ENCODE data around the gene GLYR1. TPM values are rescaled to one million over a fixed set of nuclear protein-coding genes. Genes with fewer than 3 reads are reported as not detected.
A peak's percentile ranks its signal among the peaks of the same experiment; 100 is the strongest.

Gene GLYR1
- total and polyA plus RNA-seq, 2 of the 4 experiments (the other 2 are of a cell fraction), result 26.0 to 54.2 TPM

- TF ChIP-seq RAD21 (IDR thresholded peaks at IDR 0.05; ENCODE audit: low read length) (no peak), MXI1 (IDR thresholded peaks at IDR 0.05; ENCODE audit: borderline replicate concordance, low read depth, low read length) (peak; percentile 60; the same call in 1 of the 2 replicates), RFX5 (IDR thresholded peaks at IDR 0.05; ENCODE audit: low read depth, low read length) (no peak), POLR2A (IDR thresholded peaks at IDR 0.05; ENCODE audit: low read depth, low read length) (no peak), CEBPB (IDR thresholded peaks at IDR 0.05; ENCODE audit: low read depth, low read length) (no peak), MAZ (IDR thresholded peaks at IDR 0.05; ENCODE audit: borderline replicate concordance, low read depth, low read length) (no peak), MAFK (IDR thresholded peaks at IDR 0.05; ENCODE audit: low read depth, low read length) (no peak)
- Histone ChIP-seq H3K27ac (ENCODE audit: insufficient read depth, low read length) (peak overlapping the region; percentile 49), H3K27me3 (ENCODE audit: control insufficient read depth, insufficient read depth, low read length) (no peaks in the 10 kb centered on the region), H3K23ac (ENCODE audit: low read depth, low read length) (peak overlapping the region; percentile 32), H4K8ac (ENCODE audit: low read depth in 2 of 2, low read length in 2 of 2) (peak overlapping the region in 1 of 2 experiments; percentile 6; a peak in 1 of 4 replicates), H2BK5ac (ENCODE audit: low read depth, low read length, poor library complexity, severe bottlenecking) (peak overlapping the region; percentile 32), H3K79me1 (ENCODE audit: low read depth in 1 of 2, low read length in 2 of 2) (peaks cover 15 to 50% of the 10 kb centered on the region in 2 experiments), H3K56ac (ENCODE audit: extremely low read depth, insufficient read depth, low read length) (0 out of 2 replicates have a peak overlapping the region, but pooled peaks have one; percentile 7), H2BK120ac (ENCODE audit: low read depth, low read length) (no peak overlapping the region), H2AK5ac (ENCODE audit: low read depth, low read length) (no peak overlapping the region), H3K4ac (ENCODE audit: low read depth, low read length) (peak overlapping the region; percentile 3; the same call in 1 of the 2 replicates), H3K4me3 (ENCODE audit: insufficient read depth, low read depth, low read length) (peak overlapping the region; percentile 88), H3K4me1 (ENCODE audit: control insufficient read depth, insufficient read depth, low read length) (peaks cover 11% of the 10 kb centered on the region), H2BK15ac (ENCODE audit: low read depth, low read length) (no peak overlapping the region), H4K5ac (ENCODE audit: low read depth, low read length) (no peak overlapping the region), H3K9me1 (ENCODE audit: insufficient read depth, low read length) (peaks cover 3% of the 10 kb centered on the region; the same call in 1 of the 2 replicates), H4K20me1 (ENCODE audit: insufficient read depth, low read length) (peaks cover 56% of the 10 kb centered on the region), H2AK9ac (replicated peaks; ENCODE audit: low read depth, low read length, poor library complexity) (peak overlapping the region; percentile 93), H2AFZ (replicated peaks; ENCODE audit: low read length, poor library complexity) (peak overlapping the region; percentile 95), H3K14ac (replicated peaks; ENCODE audit: low read depth, low read length) (peak overlapping the region; percentile 49), H3K18ac (ENCODE audit: low read depth, low read length) (no peak overlapping the region), H4K91ac (ENCODE audit: insufficient read depth, low read depth, low read length) (no peak overlapping the region), H3K9ac (ENCODE audit: low read depth, low read length) (peak overlapping the region; percentile 72), H2BK20ac (ENCODE audit: low read depth, low read length) (no peak overlapping the region), H3K4me2 (ENCODE audit: low read depth, low read length) (peak overlapping the region; percentile 94), H3K36me3 (ENCODE audit: control insufficient read depth, insufficient read depth, low read length) (peaks cover 11% of the 10 kb centered on the region), H3K9me3 (ENCODE audit: control insufficient read depth, insufficient read depth, low read length) (no peaks in the 10 kb centered on the region)
- ChIA-PET POLR2A (ENCODE audit: unreplicated experiment) (no interaction called here), CTCF (no interaction called here)
- no peak; the same call in none of the 2 replicates for ATAC-seq (ENCODE audit: low read depth)
- intact Hi-C loops (cut with micrococcal nuclease) (loop anchor here (1.0 to 5.0 kb wide), 3 partner anchors 95 to 184 kb away; partner anchors contain the start of gene NAGPA), dilution Hi-C loops (cut with HindIII; ENCODE audit: low sequenced_read_pairs, unreplicated experiment) (no loop called here), in situ Hi-C loops (cut with MboI; ENCODE audit: low sequenced_read_pairs) (no loop called here)
- DNase-seq, result peak; percentile 64
- no TSS peak for BruUV-seq (replicated peaks)
- 1% methylated on average over 33 of the region's 83 CpGs; no CpG with 5 or more reads in 1 of the 2 experiments for WGBS, 2 experiments (ENCODE audit: extremely low coverage in 2 of 2, insufficient read length in 1 of 2)
Measured at GRCh38 chr16:4847774-4848587, 893 bp upstream of the GLYR1 start.
